ENCODE data around the gene NCBP3. TPM values are rescaled to one million over a fixed set of nuclear protein-coding genes. Genes with fewer than 3 reads are reported as not detected.
A peak's percentile ranks its signal among the peaks of the same experiment; 100 is the strongest.

NCBP3 gene
- polyA plus RNA-seq (2012; ENCODE audit: low read depth, missing spikeins): 14.4 TPM

- TF ChIP-seq POLR2AphosphoS5 (IDR thresholded peaks at IDR 0.05; ENCODE audit: low read depth, low read length) (peak; percentile 68; the same call in 1 of the 2 replicates), TAF1 (IDR thresholded peaks at IDR 0.05; ENCODE audit: low read depth, low read length) (peak; percentile 86), POU2F2 (IDR thresholded peaks at IDR 0.05; ENCODE audit: low read depth, low read length) (peak; percentile 80; the same call in 1 of the 2 replicates), PAX5 (IDR thresholded peaks at IDR 0.05; ENCODE audit: insufficient read depth, low read length, severe bottlenecking) (peak; percentile 75), SPI1 (IDR thresholded peaks at IDR 0.05; ENCODE audit: low read depth, low read length) (no peak), POLR2A (IDR thresholded peaks at IDR 0.05; ENCODE audit: low read depth, low read length) (peak; percentile 66)
- FAIRE-seq: peak; percentile 99
- peak; percentile 97 for DNase-seq (ENCODE audit: insufficient read length, low spot score)
Measured at GRCh38 chr17:3845621-3846436, at the start of gene NCBP3. NCBP3 (minus strand) TSS chr17:3846246; CDS start chr17:3846223, 23 bp downstream.

GRCh38 chr17:3895354-3895753 lies 49.3 kb upstream of the NCBP3 start:
- DNase-seq (ENCODE audit: insufficient read length, low spot score) (no peak), FAIRE-seq (no peak)
- no peak for TF ChIP-seq POLR2AphosphoS5 (IDR thresholded peaks at IDR 0.05; ENCODE audit: low read depth, low read length)
- TF ChIP-seq PAX5 (IDR thresholded peaks at IDR 0.05; ENCODE audit: insufficient read depth, low read length, severe bottlenecking): no peak
- TF ChIP-seq TAF1 (IDR thresholded peaks at IDR 0.05; ENCODE audit: low read depth, low read length): no peak
- TF ChIP-seq POU2F2 (IDR thresholded peaks at IDR 0.05; ENCODE audit: low read depth, low read length): no peak
- no peak for TF ChIP-seq SPI1 (IDR thresholded peaks at IDR 0.05; ENCODE audit: low read depth, low read length)
- TF ChIP-seq POLR2A (IDR thresholded peaks at IDR 0.05; ENCODE audit: low read depth, low read length): no peak

- DNase-seq (ENCODE audit: insufficient read length, low spot score) (no peak), FAIRE-seq (no peak)
- TF ChIP-seq PAX5 (IDR thresholded peaks at IDR 0.05; ENCODE audit: insufficient read depth, low read length, severe bottlenecking): no peak
- no peak for TF ChIP-seq SPI1 (IDR thresholded peaks at IDR 0.05; ENCODE audit: low read depth, low read length)
- no peak for TF ChIP-seq TAF1 (IDR thresholded peaks at IDR 0.05; ENCODE audit: low read depth, low read length)
- TF ChIP-seq POU2F2 (IDR thresholded peaks at IDR 0.05; ENCODE audit: low read depth, low read length): no peak
- TF ChIP-seq POLR2A (IDR thresholded peaks at IDR 0.05; ENCODE audit: low read depth, low read length): no peak
- TF ChIP-seq POLR2AphosphoS5 (IDR thresholded peaks at IDR 0.05; ENCODE audit: low read depth, low read length): no peak
Measured at GRCh38 chr17:3894911-3895343, 48.9 kb upstream of the NCBP3 start.

- FAIRE-seq: no peak
- TF ChIP-seq PAX5 (IDR thresholded peaks at IDR 0.05; ENCODE audit: insufficient read depth, low read length, severe bottlenecking) (no peak), POU2F2 (IDR thresholded peaks at IDR 0.05; ENCODE audit: low read depth, low read length) (no peak), SPI1 (IDR thresholded peaks at IDR 0.05; ENCODE audit: low read depth, low read length) (no peak), TAF1 (IDR thresholded peaks at IDR 0.05; ENCODE audit: low read depth, low read length) (no peak), POLR2AphosphoS5 (IDR thresholded peaks at IDR 0.05; ENCODE audit: low read depth, low read length) (no peak), POLR2A (IDR thresholded peaks at IDR 0.05; ENCODE audit: low read depth, low read length) (no peak)
- DNase-seq (ENCODE audit: insufficient read length, low spot score): no peak
Measured at GRCh38 chr17:3894188-3894587, 48.1 kb upstream of the NCBP3 start.

GRCh38 chr17:3893720-3894116 lies 47.7 kb upstream of the NCBP3 start:
- peak; percentile 9 for FAIRE-seq
- TF ChIP-seq TAF1 (IDR thresholded peaks at IDR 0.05; ENCODE audit: low read depth, low read length) (no peak), PAX5 (IDR thresholded peaks at IDR 0.05; ENCODE audit: insufficient read depth, low read length, severe bottlenecking) (no peak), POLR2AphosphoS5 (IDR thresholded peaks at IDR 0.05; ENCODE audit: low read depth, low read length) (no peak), POU2F2 (IDR thresholded peaks at IDR 0.05; ENCODE audit: low read depth, low read length) (no peak), SPI1 (IDR thresholded peaks at IDR 0.05; ENCODE audit: low read depth, low read length) (no peak)
- no peak for DNase-seq (ENCODE audit: insufficient read length, low spot score)

- no peak for TF ChIP-seq TAF1 (IDR thresholded peaks at IDR 0.05; ENCODE audit: low read depth, low read length)
- TF ChIP-seq PAX5 (IDR thresholded peaks at IDR 0.05; ENCODE audit: insufficient read depth, low read length, severe bottlenecking): no peak
- TF ChIP-seq POLR2AphosphoS5 (IDR thresholded peaks at IDR 0.05; ENCODE audit: low read depth, low read length): no peak
- no peak for TF ChIP-seq POLR2A (IDR thresholded peaks at IDR 0.05; ENCODE audit: low read depth, low read length)
- TF ChIP-seq POU2F2 (IDR thresholded peaks at IDR 0.05; ENCODE audit: low read depth, low read length): no peak
- TF ChIP-seq SPI1 (IDR thresholded peaks at IDR 0.05; ENCODE audit: low read depth, low read length): no peak
- peak; percentile 99 for DNase-seq (ENCODE audit: insufficient read length, low spot score)
- FAIRE-seq: peak; percentile 96
Measured at GRCh38 chr17:3893003-3893719, 47.1 kb upstream of the NCBP3 start, which contains the start of gene CAMKK1. CAMKK1 (minus strand) TSS chr17:3893053; CDS start chr17:3885687, 7,366 bp downstream.

- FAIRE-seq: peak; percentile 97
- DNase-seq (ENCODE audit: insufficient read length, low spot score): peak; percentile 58
- TF ChIP-seq POLR2AphosphoS5 (IDR thresholded peaks at IDR 0.05; ENCODE audit: low read depth, low read length) (no peak), TAF1 (IDR thresholded peaks at IDR 0.05; ENCODE audit: low read depth, low read length) (no peak), POU2F2 (IDR thresholded peaks at IDR 0.05; ENCODE audit: low read depth, low read length) (no peak), POLR2A (IDR thresholded peaks at IDR 0.05; ENCODE audit: low read depth, low read length) (no peak), PAX5 (IDR thresholded peaks at IDR 0.05; ENCODE audit: insufficient read depth, low read length, severe bottlenecking) (no peak), SPI1 (IDR thresholded peaks at IDR 0.05; ENCODE audit: low read depth, low read length) (no peak)
Measured at GRCh38 chr17:3892095-3892998, 46.3 kb upstream of the NCBP3 start.

GRCh38 chr17:3891626-3892094 lies 45.6 kb upstream of the NCBP3 start:
- FAIRE-seq (no peak), DNase-seq (ENCODE audit: insufficient read length, low spot score) (no peak)
- TF ChIP-seq POU2F2 (IDR thresholded peaks at IDR 0.05; ENCODE audit: low read depth, low read length) (no peak), POLR2AphosphoS5 (IDR thresholded peaks at IDR 0.05; ENCODE audit: low read depth, low read length) (no peak), TAF1 (IDR thresholded peaks at IDR 0.05; ENCODE audit: low read depth, low read length) (no peak), POLR2A (IDR thresholded peaks at IDR 0.05; ENCODE audit: low read depth, low read length) (no peak), PAX5 (IDR thresholded peaks at IDR 0.05; ENCODE audit: insufficient read depth, low read length, severe bottlenecking) (no peak), SPI1 (IDR thresholded peaks at IDR 0.05; ENCODE audit: low read depth, low read length) (no peak)
